Ramos (cell line): Measurements from ENCODE around the gene TENM4.

Experiments used
- in situ Hi-C: fragments of 300-500 bp; cut with MboI; formaldehyde crosslinking; loops from one replicate; pipeline ENCODE4 v1.14.3; 2022; ENCODE audit warnings: low sequenced_read_pairs; ENCODE audit not compliant: unreplicated experiment

TENM4 gene

DNA sequence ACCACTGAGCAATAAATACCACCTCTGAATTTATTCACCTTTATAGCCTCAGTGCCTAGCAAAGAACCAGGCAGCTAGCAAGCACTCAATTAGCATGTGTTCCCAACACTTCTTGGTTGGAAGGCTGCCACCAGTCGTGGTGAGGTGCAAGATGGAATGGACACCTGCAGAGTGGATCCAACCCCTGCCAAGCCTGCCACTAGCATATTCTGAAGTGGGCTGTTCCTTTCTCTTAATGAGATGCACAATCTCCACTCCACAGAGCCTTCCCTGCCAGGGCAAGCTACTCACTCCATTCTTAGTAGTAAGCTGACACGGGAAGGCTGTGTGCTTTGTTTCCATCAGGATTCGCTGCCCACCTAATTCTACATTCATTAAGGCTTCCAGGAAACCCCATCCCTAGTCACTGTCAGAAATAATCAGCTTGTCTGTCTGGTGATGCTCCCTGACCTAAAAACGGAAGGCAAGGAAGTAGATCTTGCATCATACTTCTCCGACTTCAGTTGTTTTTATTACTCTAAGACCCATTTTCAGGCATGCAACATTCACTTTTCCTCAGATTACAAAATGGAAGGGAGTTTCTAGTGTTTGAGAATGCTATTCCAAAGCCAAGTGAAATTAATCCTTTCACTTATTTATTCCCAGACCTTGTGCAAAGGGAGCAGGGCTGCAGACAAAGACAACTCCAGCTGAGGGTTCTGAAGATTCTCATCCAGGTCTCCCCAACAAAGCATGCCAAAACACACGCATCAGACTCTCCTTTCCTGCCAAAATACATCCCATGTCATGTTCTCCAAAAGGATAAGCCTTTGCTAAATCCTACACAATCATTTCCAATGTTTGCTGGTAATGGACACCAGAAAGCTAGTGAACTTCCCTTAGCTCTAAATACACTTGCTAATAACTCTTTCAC lies 128.0 kb downstream of the TENM4 start:
- in situ Hi-C loops = no loop called here

DNA sequence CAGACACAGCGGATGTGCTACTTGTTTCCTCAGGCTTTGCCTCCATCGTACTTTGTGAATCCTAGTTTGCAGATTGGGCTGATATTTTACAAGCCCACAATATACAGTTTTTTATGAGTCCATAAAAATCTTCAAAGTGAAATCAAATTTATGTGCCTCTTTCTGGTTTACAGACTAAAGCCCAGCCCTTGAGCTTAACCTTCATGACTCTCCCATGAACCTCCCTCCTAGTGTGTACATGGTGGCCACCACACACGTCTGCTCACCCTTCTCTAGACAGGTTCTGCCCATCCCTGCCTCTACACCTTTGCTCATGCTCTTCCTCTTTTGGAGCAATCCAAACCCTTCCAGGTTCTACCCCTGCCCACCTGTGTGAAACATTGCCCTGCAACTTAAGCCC lies 129.4 kb downstream of the TENM4 start:
- in situ Hi-C loops = no loop called here

DNA sequence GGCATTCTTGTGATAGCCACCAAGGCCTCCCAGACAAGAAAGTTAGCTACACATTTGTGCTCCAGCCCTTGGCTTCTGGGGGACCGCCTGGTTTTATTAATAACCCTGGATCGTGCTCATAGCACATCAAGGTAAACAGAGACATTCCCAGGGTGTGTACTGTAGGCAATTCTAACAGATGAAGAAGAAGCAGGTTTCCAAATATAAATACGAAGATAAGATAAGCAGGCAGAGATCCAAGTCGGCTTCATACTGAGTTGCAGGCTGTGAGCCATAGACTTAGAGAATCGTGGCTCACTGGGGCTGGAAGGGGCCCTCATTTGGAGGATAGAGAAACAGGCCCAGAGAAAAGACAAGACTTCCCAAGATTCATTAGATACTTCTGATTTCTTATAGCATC lies 131.4 kb downstream of the TENM4 start:
- in situ Hi-C loops = no loop called here

DNA sequence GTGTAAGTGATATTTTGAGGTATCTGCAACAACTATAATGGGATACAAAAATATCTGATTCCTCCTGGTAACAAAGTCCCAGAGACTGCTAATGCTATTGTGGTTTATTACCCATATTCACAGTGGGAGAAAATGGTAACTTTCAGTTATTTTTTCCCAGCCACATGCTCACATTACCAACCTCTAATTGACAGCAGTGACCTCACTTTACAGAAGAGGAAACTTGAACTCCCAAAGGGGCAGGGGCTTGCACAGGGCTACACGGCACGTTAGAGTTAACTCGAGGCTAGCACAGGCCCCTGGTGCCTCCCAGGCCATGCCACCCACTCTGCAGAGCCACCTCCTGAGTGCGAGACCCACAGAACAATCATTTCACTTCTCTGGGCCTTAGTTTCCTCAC lies 132.4 kb downstream of the TENM4 start:
- in situ Hi-C loops = no loop called here

DNA sequence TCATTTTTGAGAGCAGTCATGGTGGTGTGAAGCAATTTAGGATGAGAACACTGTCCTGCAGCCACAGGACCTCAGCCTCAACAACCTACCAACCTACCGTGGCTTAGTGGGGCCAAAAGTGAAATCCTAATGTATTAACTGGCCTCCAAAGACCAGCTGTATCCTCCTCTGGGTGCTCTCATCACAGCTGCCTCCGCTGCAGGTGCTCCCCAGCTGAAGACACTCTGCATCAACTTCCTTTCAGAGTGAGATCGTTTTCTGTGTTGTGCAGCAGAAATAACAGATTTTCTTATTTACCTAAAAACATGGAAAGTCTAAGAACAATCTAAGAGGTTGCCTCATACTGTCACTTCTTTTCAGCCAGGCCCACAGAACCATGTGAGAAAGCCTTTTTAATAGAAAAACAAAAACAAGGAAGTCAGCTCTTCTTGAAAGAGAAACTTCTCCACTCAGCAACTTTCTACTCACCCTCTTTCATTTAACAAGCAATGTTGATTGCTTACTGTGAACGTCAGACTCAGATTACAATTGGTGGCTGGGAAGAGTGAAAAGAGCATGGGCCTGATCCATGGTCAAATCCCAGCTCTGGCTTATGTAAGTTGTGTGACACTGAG lies 136.1 kb downstream of the TENM4 start:
- in situ Hi-C loops = no loop called here

DNA sequence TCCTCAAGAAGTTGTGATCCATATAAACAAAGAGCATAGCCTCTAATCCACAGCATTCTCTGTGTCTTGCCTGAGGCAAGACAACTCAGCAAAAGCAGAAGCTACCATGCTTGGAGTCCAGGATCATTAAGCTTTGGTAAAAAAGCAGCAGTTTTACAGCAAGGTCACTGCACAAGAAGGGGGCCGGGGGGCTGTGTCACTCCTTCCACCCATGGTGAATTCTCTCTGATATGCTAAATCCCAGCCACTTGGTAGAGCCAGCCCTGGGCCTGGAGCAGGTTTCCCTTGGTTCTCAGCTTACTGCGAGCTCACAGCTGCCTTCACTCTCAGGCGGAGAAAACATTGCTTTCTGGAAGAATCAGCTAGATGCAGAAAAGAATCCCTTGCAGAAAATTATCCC lies 144.7 kb downstream of the TENM4 start:
- in situ Hi-C loops = no loop called here

DNA sequence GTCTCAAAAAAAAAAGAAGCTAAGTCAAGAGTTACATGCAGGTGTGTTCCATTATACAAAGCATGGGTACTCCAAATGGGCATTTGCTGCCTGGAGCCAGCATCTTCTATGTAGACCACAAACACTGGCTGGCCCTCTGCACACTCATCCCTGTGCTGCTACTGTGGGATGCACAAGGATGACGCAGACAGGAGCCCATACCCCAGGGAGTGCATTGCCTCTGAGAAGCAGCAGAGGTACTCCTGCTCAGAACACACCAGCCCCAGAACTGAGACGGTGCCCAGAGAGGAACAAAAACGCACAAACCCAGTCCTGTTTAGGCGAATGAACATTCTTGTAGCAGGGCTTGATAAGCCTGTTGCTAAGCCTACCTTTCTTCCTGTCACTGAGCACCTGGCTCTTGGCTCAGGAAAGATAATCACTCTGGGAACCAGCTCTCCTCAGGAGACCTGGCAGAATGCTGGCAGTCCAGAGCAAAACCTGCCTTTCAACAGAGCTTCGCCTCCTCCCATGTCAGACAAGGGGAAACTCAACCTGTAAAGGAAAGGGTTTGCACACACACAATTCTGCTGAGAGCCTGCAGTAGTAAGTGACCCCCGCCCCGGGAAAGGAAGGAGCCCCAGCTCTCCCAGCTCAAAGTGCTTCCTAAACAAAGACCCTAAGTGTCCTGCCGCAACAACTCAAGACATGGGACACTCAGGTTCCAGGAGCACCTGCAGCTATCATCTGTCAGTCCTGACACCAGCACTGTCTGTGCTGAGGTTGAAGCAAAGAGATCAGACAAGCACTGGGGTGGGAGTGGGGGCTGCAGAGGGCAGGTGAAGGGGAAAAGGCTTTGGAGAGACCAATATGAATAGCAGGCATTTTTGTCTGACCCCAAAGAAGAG lies 145.7 kb downstream of the TENM4 start:
- in situ Hi-C loops = no loop called here

DNA sequence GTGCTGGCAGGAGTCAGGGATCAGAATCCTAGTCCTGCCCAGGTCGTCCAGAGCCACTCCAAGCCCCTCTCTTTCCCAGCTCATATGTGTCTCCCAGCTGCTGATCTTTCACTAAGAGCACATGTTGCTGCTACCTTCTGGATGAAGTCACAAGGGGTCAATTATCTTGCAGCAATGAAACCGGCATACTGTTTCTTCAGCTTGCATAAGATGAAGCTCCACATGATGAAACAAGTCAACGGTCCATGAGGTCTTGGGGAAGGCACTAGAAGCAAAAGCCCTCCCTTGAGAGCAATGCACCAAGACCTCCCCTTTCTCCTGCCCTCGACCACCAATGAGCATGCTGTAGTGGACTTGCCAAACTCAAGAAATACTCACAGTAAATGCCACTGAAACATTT lies 148.9 kb downstream of the TENM4 start:
- in situ Hi-C loops = no loop called here

DNA sequence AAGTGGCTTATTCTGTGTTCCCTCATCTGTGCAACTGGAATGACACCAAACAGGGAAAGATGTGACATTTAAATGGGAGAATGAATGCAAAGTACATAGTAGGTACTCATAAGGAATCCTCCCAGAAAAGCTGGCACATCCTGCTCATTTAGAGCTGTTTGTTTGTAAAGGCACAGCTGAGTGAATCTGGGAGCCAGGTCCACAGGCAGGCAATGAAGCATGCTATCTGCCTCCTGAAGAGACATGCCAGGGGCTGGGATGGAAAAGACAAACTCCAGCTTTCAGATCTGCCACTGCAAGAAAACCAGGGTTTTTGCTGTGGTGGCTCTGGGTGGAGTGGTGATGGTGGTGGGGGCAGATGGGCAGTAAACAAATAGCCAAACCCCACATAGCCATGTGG lies 150.1 kb downstream of the TENM4 start:
- in situ Hi-C loops = no loop called here

DNA sequence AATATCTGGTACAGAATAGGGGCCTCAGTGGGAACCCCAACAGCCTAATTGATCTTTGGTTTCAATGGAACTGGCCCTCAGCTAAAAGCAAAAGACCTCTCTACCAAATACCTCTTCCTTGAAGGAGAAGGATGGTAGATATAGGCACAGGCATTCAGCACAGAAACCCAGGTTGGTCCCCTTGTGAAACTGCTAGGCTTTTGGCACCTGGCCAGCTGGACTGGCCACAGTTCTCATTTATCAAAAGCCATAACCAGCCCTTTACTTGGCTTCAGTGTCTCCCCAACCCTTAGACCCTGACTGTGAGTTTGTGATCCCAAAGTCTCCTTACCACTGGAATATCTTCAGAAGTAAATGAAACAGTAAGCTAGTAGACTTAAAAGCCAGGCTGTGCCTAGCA lies 152.9 kb downstream of the TENM4 start:
- in situ Hi-C loops = no loop called here

DNA sequence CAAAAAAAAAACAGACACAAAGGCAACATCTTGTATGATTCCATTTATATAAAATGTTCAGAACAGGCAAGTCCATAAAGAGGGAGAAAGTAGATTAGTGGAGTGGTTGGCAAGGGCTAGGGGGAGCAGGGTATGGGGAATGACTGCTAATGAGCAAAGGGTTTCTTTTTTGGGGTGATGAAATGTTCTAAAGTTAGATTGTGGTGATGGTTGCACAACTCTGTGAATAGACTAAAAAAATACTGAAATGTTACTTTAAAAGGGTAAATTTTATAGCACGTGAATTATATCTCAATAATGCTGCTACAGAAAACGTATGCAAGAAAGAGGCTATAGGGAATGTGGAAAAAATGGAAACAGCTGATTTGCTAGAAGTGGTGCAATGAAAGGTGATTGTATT lies 155.1 kb downstream of the TENM4 start:
- in situ Hi-C loops = no loop called here

DNA sequence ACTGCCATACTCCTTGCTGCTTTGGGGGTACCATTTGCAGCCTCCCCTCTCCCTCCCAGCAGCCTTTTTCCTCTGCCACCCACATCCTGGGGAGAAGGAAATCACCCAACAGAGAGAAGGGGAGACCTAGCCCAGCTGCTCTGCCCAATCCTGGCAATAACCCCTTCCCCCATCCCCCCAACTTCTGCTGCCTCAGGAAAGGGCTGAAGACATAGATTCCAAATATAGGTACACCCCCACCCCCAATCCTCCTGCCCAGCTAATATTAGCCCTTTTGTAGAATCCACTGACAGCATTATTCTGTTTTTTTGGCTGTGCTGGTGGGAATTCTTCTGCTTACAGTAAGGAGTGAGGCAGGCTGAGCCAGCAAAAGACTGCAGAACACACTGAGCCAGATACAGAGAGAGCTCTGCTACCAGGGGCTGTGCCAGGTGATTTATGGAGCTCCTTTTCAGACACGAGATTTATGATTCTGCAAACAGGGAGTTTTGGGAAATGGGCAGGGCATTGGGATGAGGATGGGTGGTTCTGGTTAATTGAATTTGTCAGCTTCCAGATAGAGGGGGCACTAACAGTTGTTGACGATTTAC lies 164.0 kb downstream of the TENM4 start:
- in situ Hi-C loops = no loop called here

DNA sequence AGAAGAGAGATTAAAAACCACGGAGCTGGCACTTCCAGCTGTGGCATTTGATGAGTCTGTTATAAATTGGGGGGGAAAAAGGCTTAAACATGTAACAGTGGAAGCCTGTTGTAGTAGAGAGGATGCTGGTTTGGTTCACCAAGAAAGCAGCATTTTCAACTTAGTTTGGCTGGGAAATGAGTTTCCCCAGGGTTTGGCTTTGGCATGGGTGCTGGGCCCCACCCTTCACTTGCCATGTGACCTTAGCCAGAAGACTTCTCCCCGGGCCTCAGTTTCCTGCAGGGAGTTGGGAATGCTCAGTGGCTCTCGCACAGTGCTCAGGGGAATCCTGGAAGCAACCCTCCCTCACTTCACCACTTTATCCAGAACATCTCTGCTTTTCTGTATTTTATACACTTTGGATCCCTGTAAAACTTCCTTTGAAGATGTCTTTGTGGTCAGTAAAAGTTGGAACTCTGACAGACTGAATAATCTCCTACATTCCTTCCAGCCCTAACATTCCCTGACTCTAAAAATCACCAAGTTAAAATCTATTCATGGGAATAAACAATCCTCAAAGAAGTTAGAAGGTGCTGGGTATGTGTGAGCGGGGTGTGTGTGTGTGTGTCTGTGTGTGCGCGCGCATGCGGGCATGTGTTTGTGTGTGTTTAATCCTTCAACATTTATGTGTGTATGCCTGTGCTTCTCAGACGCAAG lies 166.0 kb downstream of the TENM4 start:
- in situ Hi-C loops = no loop called here

DNA sequence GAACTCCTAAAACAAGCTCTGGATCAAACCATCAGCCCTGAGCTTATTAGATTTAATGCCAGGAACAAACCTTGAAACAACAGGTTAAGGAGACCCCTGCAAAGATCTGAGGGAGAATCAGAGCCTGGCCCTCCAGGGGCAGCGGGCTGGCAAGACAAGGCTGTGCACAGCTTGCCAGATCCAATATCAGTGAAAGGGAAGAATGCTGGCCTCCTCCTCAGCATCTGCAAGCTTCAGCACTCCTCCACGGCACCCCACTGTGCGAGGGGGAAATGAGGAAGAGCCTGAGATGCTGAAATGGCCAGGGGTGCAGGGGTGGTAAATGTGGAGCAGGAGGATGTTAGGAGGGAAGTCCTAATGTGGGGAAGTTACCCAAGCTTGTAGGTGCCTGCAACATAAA lies 167.0 kb downstream of the TENM4 start:
- in situ Hi-C loops = no loop called here

DNA sequence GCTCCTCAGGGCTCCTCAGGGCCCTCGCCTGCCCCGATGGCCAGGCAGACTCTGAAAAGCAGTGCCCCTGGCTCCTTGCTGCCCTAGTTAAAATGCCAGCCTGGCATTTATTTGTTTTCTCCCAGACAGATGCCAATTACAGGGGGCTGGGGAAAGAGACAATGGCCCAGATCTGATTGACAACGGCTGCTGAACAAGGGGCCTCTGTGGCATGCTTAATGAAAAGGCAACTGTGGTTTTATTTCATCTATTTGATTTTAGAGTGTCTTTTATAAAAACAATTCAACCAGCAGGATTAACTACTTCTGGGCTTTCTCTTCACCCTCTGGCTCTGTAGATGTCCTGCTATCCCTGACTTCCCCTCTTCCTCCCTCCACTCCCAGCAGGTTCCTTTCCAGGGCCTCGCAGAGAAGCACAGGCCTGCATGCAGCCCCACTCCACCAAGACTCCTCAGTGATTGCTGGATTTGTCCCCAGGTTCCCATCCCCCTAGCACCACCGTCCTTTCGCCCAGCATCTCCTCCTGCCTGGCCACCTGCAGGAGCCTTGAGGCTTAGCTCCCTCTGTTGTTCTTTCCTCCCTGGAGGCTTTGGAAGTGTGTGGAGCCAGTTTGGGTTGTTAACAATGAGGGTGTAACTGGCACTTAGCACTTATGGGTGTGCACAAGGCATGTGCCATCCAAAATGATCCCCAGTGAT lies 171.1 kb downstream of the TENM4 start:
- in situ Hi-C loops = no loop called here

DNA sequence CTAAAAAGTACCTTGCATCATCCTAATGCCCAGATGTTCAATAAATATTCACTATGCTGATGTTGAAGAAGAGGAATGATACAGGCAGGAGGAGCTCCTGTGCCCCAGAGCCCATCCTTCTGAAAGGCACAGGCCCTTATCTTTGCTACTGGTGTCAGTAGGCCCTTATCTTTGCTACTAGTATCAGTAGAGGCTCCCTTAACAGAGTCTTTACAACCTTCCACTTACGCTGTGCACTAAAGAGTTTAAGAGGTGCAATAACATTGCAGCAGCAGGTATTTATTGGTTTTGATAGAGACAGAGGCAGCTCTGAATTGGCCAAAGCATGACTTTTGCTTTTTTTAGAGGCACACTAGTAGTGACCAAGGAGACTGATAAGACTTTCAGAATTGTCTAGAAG lies 174.4 kb downstream of the TENM4 start:
- in situ Hi-C loops = no loop called here

DNA sequence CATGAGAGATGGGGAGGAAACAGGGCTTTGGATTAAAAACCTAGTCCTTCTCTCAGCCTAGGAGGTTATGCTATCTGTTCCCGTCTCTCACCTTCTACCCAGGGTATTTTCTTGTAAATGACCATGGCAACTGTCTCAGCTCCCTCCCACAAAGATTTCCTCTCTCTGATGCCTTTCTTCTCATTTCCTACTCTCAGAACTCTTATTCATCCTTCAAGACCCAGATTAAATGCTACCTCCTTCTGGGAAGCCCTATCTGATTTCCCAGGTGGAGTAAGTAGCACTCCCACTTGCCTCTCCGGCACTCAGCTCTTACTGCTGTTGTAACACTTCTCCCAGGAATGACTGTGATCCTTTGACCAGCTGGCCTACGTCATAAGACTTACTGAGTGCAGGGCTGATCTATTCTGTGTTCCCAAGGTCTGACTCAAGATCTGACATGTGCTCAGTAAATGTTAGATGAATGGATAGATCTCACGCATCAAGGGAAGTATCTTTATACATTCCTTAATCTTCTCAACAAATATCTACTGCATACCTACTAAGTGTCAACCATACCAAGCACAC lies 175.0 kb downstream of the TENM4 start:
- in situ Hi-C loops = no loop called here

DNA sequence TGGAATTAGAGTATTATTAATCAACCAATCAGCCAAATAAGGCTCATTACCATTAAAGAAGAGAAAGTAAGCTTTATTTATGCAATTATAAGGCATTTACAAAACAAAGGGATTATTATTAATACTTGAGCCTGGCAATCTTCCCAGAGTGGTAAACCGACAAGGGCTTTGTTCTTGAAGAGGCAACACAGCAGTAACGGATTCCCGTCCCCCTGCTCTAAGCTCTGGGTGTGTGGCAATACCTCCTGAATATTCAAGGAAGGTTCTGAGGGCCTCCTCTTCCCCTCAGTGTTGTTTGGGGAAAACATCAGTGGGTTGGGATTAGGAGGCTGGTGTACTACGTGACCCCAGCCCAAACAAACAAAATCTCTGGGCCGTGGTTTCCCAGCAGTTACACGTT lies 176.5 kb downstream of the TENM4 start:
- in situ Hi-C loops = no loop called here

DNA sequence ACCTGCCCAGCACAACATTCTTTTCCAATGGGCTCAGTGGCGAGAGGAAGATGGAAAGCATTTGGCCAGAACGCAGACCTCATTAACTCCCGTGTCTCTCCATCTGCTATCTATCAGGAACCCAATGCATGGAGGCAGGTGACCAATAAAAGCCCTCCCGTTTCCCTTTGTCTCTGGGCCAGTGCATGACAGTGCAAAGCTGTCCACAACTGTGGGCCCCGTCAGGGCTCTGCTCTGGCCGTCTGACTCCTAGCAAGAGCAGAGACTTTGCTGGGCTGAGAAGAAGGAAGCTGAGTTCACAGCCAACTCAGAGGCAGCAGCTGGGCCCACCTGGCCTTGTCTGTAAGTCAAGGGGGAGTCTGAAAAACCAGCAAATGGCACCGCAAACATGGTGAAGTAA lies 177.8 kb downstream of the TENM4 start:
- in situ Hi-C loops = no loop called here
